SK-N-SH (cell line): ENCODE measurements around the gene EED. TPM values are rescaled to one million over a fixed set of nuclear protein-coding genes. Genes with fewer than 3 reads are reported as not detected.

ENCODE experiments used
- CTCF ChIA-PET: fragments of 300-600, 350-600 bp; formaldehyde crosslinking; extraction: SDS; loops from one replicate; lab custom pipeline; 2021; lab: Yijun Ruan, JAX
- POLR2A ChIA-PET: fragments of 350-600 bp; sonication (Branson Sonifier 250); formaldehyde crosslinking; extraction: SDS; loops from one replicate; lab custom pipeline; 2020; ENCODE audit warnings: antibody characterized with exemption, inconsistent platforms; lab: Yijun Ruan, JAX
- DNase-seq: peaks from one replicate; pipeline ENCODE4 v3.0.0; 2012
- H2AFZ ChIP-seq: fragments of 200-600 bp; sonication (generic); 2 replicates; pipeline ENCODE4 v1.8.1; 2016; ENCODE audit warnings: antibody characterized with exemption, mild to moderate bottlenecking, low read depth
- H3F3A ChIP-seq: fragments of 200-600 bp; sonication (generic); replicated peaks from 2 replicates; pipeline ENCODE3; 2016; ENCODE audit warnings: antibody characterized with exemption, mild to moderate bottlenecking; ENCODE audit not compliant: insufficient read depth
- H3K27ac ChIP-seq, 2 experiments: fragments of 200-500 bp in 1 of 2; fragments of 200-600 bp in 1 of 2; sonication (Bioruptor generic) in 1 of 2; sonication (generic), shearing (Covaris generic) in 1 of 2; 2 replicates each; pipeline versions ENCODE4 v1.5.1 to v1.6.1; 2014 to 2016; ENCODE audit warnings: low read depth in 2 of 2, inconsistent platforms in 1 of 2, low read length in 1 of 2, mild to moderate bottlenecking in 1 of 2, mixed read lengths in 1 of 2
- H3K27me3 ChIP-seq: fragments of 200-600 bp; sonication (generic), shearing (Covaris generic); 2 replicates; pipeline ENCODE4 v1.6.1; 2016; ENCODE audit warnings: mixed run types; ENCODE audit not compliant: insufficient read depth
- H3K36me3 ChIP-seq, 2 experiments: fragments of 200-500 bp in 1 of 2; fragments of 200-600 bp in 1 of 2; sonication (Bioruptor generic) in 1 of 2; sonication (generic) in 1 of 2; replicated peaks in 1 of 2; 2 replicates each; pipeline versions ENCODE3 to v1.5.1; 2014 to 2016; ENCODE audit warnings: low read length in 1 of 2, mild to moderate bottlenecking in 1 of 2; ENCODE audit not compliant: insufficient read depth in 2 of 2, control insufficient read depth in 1 of 2
- H3K4me1 ChIP-seq, 2 experiments: fragments of 200-500 bp in 1 of 2; fragments of 200-600 bp in 1 of 2; sonication (Bioruptor generic) in 1 of 2; sonication (generic), shearing (Covaris generic) in 1 of 2; 2 replicates each; pipeline versions ENCODE4 v1.5.1 to v1.6.1; 2014 to 2016; ENCODE audit warnings: low read depth in 1 of 2, low read length in 1 of 2, mixed run types in 1 of 2; ENCODE audit not compliant: insufficient read depth in 2 of 2, control insufficient read depth in 1 of 2
- H3K4me2 ChIP-seq: fragments of 200-600 bp; sonication (generic), shearing (Covaris generic); 2 replicates; pipeline ENCODE4 v1.6.1; 2017; ENCODE audit warnings: mixed run types
- H3K4me3 ChIP-seq, 2 experiments: fragments of 200-500 bp in 1 of 2; fragments of 200-600 bp in 1 of 2; sonication (Bioruptor generic) in 1 of 2; sonication (generic), shearing (Covaris generic) in 1 of 2; 2 replicates each; pipeline versions ENCODE4 v1.5.1 to v1.8.1; 2014 to 2016; ENCODE audit warnings: low read depth in 2 of 2, inconsistent platforms in 1 of 2, low read length in 1 of 2, mild to moderate bottlenecking in 1 of 2, mixed read lengths in 1 of 2, moderate library complexity in 1 of 2
- H3K79me2 ChIP-seq: fragments of 200-600 bp; sonication (generic); 2 replicates; pipeline ENCODE4 v1.8.1; 2017; ENCODE audit warnings: mild to moderate bottlenecking; ENCODE audit not compliant: insufficient read depth
- H3K9ac ChIP-seq: fragments of 200-600 bp; sonication (generic); 2 replicates; pipeline ENCODE4 v1.6.1; 2017; ENCODE audit warnings: mixed run types
- H3K9me2 ChIP-seq: fragments of 200-600 bp; sonication (generic); 2 replicates; pipeline ENCODE4 v1.6.1; 2017; ENCODE audit warnings: mixed run types
- H3K9me3 ChIP-seq: fragments of 200-600 bp; sonication (generic); 2 replicates; pipeline ENCODE4 v1.6.1; 2017; ENCODE audit warnings: mixed run types, mild to moderate bottlenecking, moderate library complexity
- H4K20me1 ChIP-seq: fragments of 200-600 bp; sonication (generic); 2 replicates; pipeline ENCODE4 v1.6.1; 2017; ENCODE audit warnings: mild to moderate bottlenecking, mixed run types; ENCODE audit not compliant: insufficient read depth
- CHD2 ChIP-seq: fragments of 150-350 bp; IDR thresholded peaks from 2 replicates; pipeline ENCODE4 v1.6.1; 2018; ENCODE audit warnings: low read length; ENCODE audit not compliant: partially characterized antibody
- ELF1 ChIP-seq: IDR thresholded peaks from 2 replicates; pipeline ENCODE4 v1.4.0; 2012
- EZH2phosphoT487 ChIP-seq: fragments of 200-600 bp; sonication (generic); IDR thresholded peaks from 2 replicates; pipeline ENCODE4 v1.6.1; 2017; ENCODE audit warnings: low read depth, mixed run types, mild to moderate bottlenecking, antibody characterized with exemption, moderate library complexity, borderline replicate concordance
- FOSL2 ChIP-seq: IDR thresholded peaks from 2 replicates; pipeline ENCODE4 v1.4.0; 2012; ENCODE audit warnings: low read depth, mild to moderate bottlenecking, moderate library complexity, borderline replicate concordance
- GATA2 ChIP-seq: sonication (generic); formaldehyde crosslinking; IDR thresholded peaks from 2 replicates; pipeline ENCODE4 v1.5.0; 2020; ENCODE audit warnings: mild to moderate bottlenecking, missing genetic modification reagents
- MXI1 ChIP-seq: IDR thresholded peaks from 2 replicates; pipeline ENCODE4 v1.6.1; 2012; ENCODE audit warnings: mild to moderate bottlenecking, low read depth, low read length, improper control_type of control experiment
- NRF1 ChIP-seq: IDR thresholded peaks from 2 replicates; pipeline ENCODE4 v1.6.1; 2012; ENCODE audit warnings: low read depth, mild to moderate bottlenecking, low read length
- POLR2AphosphoS5 ChIP-seq: IDR thresholded peaks from 2 replicates; pipeline ENCODE4 v1.6.1; 2012; ENCODE audit warnings: low read depth, low read length
- RFX5 ChIP-seq: IDR thresholded peaks from 2 replicates; pipeline ENCODE4 v1.6.1; 2012; ENCODE audit warnings: mild to moderate bottlenecking, improper control_type of control experiment, low read length
- RXRA ChIP-seq: IDR thresholded peaks from 2 replicates; pipeline ENCODE4 v1.4.0; 2012; ENCODE audit warnings: low read depth, mild to moderate bottlenecking, borderline replicate concordance
- SIN3A ChIP-seq: IDR thresholded peaks from 2 replicates; pipeline ENCODE4 v1.6.1; 2012; ENCODE audit warnings: low read depth, mild to moderate bottlenecking, low read length, moderate library complexity, borderline replicate concordance
- TAF1 ChIP-seq: IDR thresholded peaks from 2 replicates; pipeline ENCODE4 v1.6.1; 2012; ENCODE audit warnings: low read depth, mild to moderate bottlenecking, low read length, moderate library complexity, borderline replicate concordance
- TCF12 ChIP-seq: IDR thresholded peaks from 2 replicates; pipeline ENCODE4 v1.4.0; 2012
- WGBS: methylation state at CpG from one replicate; pipeline ENCODE4 v1.1.6; 2017; ENCODE audit warnings: low lambda C conversion rate; 5-methylcytosine and 5-hydroxymethylcytosine counted together
- polyA plus RNA-seq, 3 experiments: library from polyadenylated mRNA; depleted of rRNA; stranded (reverse); fragments of >200 nt; gene quantifications; 2 replicates each; pipeline ENCODE4 v1.2.3, GENCODE V29; 2012
- TF ChIP-seq, protein P1 (sequence below): IDR thresholded peaks from 2 replicates; pipeline ENCODE4 v1.6.1; 2012; ENCODE audit warnings: mild to moderate bottlenecking, low read depth, low read length, moderate library complexity
- TF ChIP-seq, protein P2 (sequence below): fragments of 150-350 bp; IDR thresholded peaks from 2 replicates; pipeline ENCODE4 v1.6.1; 2017; ENCODE audit warnings: antibody characterized with exemption, low read length, low read depth, borderline replicate concordance
- TF ChIP-seq, protein P3 (sequence below): fragments of 200-600 bp; sonication (generic); IDR thresholded peaks from 2 replicates; pipeline ENCODE4 v1.6.1; 2017; ENCODE audit warnings: antibody characterized with exemption, mild to moderate bottlenecking, moderate library complexity
- TF ChIP-seq, protein P4 (sequence below): fragments of 150-350 bp; IDR thresholded peaks from 2 replicates; pipeline ENCODE4 v1.6.1; 2016; ENCODE audit warnings: mild to moderate bottlenecking, low read depth, low read length

Gene EED
- polyA plus RNA-seq, 1 of the 3 experiments (the other 2 are of a cell fraction): 12.8 TPM

DNA sequence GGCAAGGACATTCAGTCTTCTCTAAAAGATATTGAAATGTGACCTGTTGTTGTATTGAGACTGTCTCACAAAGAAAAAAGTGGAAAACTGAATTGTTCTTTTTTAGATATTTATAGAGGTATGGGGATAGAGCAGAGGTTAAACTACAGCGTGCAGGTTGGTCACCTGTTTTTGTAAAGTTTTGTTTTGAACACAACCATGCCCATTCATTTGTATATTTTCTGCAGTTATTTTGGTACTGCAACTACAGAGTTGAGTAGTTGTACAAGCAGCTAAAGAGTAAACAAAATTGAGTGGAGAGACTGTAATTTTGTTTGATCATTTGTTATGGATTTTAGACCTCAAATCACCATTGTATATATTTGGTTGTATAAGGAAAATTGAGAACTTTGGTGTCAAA lies 11.3 kb downstream of the EED start:
- peaks cover 16 to 30% of the 10 kb centered on the region in 2 experiments for H3K36me3 ChIP-seq
- H3K9me3 ChIP-seq: no peaks in the 10 kb centered on the region
- TF ChIP-seq ELF1 (no peak), EZH2phosphoT487 (no peak), CHD2 (no peak), NRF1 (no peak), GATA2 (no peak), TCF12 (no peak), RXRA (no peak), FOSL2 (no peak), SIN3A (no peak), RFX5 (no peak), MXI1 (no peak), TAF1 (no peak), POLR2AphosphoS5 (no peak)
- TF ChIP-seq, protein P1, sequence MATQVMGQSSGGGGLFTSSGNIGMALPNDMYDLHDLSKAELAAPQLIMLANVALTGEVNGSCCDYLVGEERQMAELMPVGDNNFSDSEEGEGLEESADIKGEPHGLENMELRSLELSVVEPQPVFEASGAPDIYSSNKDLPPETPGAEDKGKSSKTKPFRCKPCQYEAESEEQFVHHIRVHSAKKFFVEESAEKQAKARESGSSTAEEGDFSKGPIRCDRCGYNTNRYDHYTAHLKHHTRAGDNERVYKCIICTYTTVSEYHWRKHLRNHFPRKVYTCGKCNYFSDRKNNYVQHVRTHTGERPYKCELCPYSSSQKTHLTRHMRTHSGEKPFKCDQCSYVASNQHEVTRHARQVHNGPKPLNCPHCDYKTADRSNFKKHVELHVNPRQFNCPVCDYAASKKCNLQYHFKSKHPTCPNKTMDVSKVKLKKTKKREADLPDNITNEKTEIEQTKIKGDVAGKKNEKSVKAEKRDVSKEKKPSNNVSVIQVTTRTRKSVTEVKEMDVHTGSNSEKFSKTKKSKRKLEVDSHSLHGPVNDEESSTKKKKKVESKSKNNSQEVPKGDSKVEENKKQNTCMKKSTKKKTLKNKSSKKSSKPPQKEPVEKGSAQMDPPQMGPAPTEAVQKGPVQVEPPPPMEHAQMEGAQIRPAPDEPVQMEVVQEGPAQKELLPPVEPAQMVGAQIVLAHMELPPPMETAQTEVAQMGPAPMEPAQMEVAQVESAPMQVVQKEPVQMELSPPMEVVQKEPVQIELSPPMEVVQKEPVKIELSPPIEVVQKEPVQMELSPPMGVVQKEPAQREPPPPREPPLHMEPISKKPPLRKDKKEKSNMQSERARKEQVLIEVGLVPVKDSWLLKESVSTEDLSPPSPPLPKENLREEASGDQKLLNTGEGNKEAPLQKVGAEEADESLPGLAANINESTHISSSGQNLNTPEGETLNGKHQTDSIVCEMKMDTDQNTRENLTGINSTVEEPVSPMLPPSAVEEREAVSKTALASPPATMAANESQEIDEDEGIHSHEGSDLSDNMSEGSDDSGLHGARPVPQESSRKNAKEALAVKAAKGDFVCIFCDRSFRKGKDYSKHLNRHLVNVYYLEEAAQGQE: no peak
- TF ChIP-seq, protein P2, sequence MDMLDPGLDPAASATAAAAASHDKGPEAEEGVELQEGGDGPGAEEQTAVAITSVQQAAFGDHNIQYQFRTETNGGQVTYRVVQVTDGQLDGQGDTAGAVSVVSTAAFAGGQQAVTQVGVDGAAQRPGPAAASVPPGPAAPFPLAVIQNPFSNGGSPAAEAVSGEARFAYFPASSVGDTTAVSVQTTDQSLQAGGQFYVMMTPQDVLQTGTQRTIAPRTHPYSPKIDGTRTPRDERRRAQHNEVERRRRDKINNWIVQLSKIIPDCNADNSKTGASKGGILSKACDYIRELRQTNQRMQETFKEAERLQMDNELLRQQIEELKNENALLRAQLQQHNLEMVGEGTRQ: no peak
- TF ChIP-seq, protein P3, sequence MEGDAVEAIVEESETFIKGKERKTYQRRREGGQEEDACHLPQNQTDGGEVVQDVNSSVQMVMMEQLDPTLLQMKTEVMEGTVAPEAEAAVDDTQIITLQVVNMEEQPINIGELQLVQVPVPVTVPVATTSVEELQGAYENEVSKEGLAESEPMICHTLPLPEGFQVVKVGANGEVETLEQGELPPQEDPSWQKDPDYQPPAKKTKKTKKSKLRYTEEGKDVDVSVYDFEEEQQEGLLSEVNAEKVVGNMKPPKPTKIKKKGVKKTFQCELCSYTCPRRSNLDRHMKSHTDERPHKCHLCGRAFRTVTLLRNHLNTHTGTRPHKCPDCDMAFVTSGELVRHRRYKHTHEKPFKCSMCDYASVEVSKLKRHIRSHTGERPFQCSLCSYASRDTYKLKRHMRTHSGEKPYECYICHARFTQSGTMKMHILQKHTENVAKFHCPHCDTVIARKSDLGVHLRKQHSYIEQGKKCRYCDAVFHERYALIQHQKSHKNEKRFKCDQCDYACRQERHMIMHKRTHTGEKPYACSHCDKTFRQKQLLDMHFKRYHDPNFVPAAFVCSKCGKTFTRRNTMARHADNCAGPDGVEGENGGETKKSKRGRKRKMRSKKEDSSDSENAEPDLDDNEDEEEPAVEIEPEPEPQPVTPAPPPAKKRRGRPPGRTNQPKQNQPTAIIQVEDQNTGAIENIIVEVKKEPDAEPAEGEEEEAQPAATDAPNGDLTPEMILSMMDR: no peak
- TF ChIP-seq, protein P4, sequence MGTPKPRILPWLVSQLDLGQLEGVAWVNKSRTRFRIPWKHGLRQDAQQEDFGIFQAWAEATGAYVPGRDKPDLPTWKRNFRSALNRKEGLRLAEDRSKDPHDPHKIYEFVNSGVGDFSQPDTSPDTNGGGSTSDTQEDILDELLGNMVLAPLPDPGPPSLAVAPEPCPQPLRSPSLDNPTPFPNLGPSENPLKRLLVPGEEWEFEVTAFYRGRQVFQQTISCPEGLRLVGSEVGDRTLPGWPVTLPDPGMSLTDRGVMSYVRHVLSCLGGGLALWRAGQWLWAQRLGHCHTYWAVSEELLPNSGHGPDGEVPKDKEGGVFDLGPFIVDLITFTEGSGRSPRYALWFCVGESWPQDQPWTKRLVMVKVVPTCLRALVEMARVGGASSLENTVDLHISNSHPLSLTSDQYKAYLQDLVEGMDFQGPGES: no peak
- 96% methylated on average over 1 of the region's 1 CpG for WGBS
- H2AFZ ChIP-seq: no peak overlapping the region
- peaks cover 12% of the 10 kb centered on the region for H3F3A ChIP-seq
- no peaks in the 10 kb centered on the region for H4K20me1 ChIP-seq
- ChIA-PET CTCF (no interaction called here), POLR2A (interaction anchor here (2.3 kb wide), 1 partner anchor 11 kb away, joined by 6 read pairs; the partner anchor contains the start of gene EED)
- H3K4me1 ChIP-seq: peaks cover 0 to 2% of the 10 kb centered on the region in 2 experiments; a peak in 2 of 4 replicates
- no peaks in the 10 kb centered on the region for H3K9me2 ChIP-seq
- H3K4me2 ChIP-seq: no peak overlapping the region
- no peak for DNase-seq
- no peak overlapping the region for H3K9ac ChIP-seq
- H3K27ac ChIP-seq: no peak overlapping the region
- no peaks in the 10 kb centered on the region for H3K27me3 ChIP-seq
- peaks cover 65% of the 10 kb centered on the region for H3K79me2 ChIP-seq
- no peak overlapping the region for H3K4me3 ChIP-seq
